DOHH2 (cell line): ENCODE data around the gene SNX3.

Experiments used
- EZH2phosphoT487 ChIP-seq: fragments of 200-600 bp; sonication (generic); IDR thresholded peaks from 2 replicates; pipeline ENCODE4 v1.6.1; 2017; ENCODE audit warnings: borderline replicate concordance, mild to moderate bottlenecking, antibody characterized with exemption, low read length, moderate library complexity, mixed read lengths
- TF ChIP-seq, protein P1 (sequence below): fragments of 200-600 bp; sonication (generic); IDR thresholded peaks from one replicate; pipeline ENCODE4 v1.5.1; 2014; ENCODE audit warnings: antibody characterized with exemption, mild to moderate bottlenecking, low read depth, low read length; ENCODE audit not compliant: poor library complexity, severe bottlenecking

DNA sequence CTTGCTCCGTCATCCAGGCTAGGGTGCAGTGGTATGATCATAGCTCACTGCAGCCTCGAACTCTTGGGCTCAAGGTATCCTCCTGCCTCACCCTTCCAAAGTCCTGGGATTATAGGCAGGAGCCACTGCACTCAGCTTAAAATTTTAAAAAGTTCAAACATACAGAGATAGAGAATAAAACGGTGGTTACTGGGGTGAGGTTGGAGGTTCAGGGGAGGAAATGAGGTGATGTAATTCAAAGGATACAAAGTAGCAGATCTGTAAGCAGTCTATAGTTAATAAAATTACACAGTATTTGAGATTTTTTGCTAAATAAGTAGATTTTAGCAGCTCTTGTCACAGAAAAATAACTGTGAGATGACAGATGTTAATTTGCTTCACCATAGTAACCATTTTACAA, 26.5 kb upstream of the SNX3 start:
- TF ChIP-seq, protein P1, sequence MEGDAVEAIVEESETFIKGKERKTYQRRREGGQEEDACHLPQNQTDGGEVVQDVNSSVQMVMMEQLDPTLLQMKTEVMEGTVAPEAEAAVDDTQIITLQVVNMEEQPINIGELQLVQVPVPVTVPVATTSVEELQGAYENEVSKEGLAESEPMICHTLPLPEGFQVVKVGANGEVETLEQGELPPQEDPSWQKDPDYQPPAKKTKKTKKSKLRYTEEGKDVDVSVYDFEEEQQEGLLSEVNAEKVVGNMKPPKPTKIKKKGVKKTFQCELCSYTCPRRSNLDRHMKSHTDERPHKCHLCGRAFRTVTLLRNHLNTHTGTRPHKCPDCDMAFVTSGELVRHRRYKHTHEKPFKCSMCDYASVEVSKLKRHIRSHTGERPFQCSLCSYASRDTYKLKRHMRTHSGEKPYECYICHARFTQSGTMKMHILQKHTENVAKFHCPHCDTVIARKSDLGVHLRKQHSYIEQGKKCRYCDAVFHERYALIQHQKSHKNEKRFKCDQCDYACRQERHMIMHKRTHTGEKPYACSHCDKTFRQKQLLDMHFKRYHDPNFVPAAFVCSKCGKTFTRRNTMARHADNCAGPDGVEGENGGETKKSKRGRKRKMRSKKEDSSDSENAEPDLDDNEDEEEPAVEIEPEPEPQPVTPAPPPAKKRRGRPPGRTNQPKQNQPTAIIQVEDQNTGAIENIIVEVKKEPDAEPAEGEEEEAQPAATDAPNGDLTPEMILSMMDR = no peak
- no peak for TF ChIP-seq EZH2phosphoT487
